Measurements from ENCODE around the gene ACBD6. TPM values are rescaled to one million over a fixed set of nuclear protein-coding genes. Genes with fewer than 3 reads are reported as not detected.

ACBD6 gene
- total RNA-seq, 4 donors from 2014 or later: 26.4 to 34.6 (median 31.5) TPM

GRCh38 chr1:180542113-180542837, 39.9 kb upstream of the ACBD6 start:
- no peak for TF ChIP-seq CTCF (IDR thresholded peaks at IDR 0.05; ENCODE audit: low read depth)

- TF ChIP-seq CTCF (IDR thresholded peaks at IDR 0.05; ENCODE audit: low read depth): no peak
Observed at GRCh38 chr1:180540697-180541594, 38.6 kb upstream of the ACBD6 start.

GRCh38 chr1:180539136-180539535, 36.8 kb upstream of the ACBD6 start:
- no peak for TF ChIP-seq CTCF (IDR thresholded peaks at IDR 0.05; ENCODE audit: low read depth)

GRCh38 chr1:180536821-180537372, 34.5 kb upstream of the ACBD6 start:
- no peak for TF ChIP-seq CTCF (IDR thresholded peaks at IDR 0.05; ENCODE audit: low read depth)

GRCh38 chr1:180535418-180535999, 33.1 kb upstream of the ACBD6 start:
- TF ChIP-seq CTCF (IDR thresholded peaks at IDR 0.05; ENCODE audit: low read depth): no peak

GRCh38 chr1:180534214-180534613, 31.8 kb upstream of the ACBD6 start:
- TF ChIP-seq CTCF (IDR thresholded peaks at IDR 0.05; ENCODE audit: low read depth): no peak
